GM19240 (cell line): ENCODE data around the gene TAS1R3.

Experiments used
- DNase-seq: peaks from one replicate; pipeline ENCODE4 v3.0.0; 2011; ENCODE audit warnings: low spot score; ENCODE audit not compliant: insufficient read length

Gene TAS1R3

DNA sequence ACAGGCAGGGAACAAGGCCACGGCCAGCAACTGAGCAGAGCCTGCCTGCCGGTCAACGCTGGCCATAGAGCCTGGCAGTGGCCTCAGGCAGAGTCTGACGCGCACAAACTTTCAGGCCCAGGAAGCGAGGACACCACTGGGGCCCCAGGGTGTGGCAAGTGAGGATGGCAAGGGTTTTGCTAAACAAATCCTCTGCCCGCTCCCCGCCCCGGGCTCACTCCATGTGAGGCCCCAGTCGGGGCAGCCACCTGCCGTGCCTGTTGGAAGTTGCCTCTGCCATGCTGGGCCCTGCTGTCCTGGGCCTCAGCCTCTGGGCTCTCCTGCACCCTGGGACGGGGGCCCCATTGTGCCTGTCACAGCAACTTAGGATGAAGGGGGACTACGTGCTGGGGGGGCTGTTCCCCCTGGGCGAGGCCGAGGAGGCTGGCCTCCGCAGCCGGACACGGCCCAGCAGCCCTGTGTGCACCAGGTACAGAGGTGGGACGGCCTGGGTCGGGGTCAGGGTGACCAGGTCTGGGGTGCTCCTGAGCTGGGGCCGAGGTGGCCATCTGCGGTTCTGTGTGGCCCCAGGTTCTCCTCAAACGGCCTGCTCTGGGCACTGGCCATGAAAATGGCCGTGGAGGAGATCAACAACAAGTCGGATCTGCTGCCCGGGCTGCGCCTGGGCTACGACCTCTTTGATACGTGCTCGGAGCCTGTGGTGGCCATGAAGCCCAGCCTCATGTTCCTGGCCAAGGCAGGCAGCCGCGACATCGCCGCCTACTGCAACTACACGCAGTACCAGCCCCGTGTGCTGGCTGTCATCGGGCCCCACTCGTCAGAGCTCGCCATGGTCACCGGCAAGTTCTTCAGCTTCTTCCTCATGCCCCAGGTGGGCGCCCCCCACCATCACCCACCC lies at the start of gene TAS1R3:
Gene TAS1R3 (plus strand): TSS at position 213 of the 898 bp plus-strand sequence. CDS start 66 bp downstream, at position 279.
- DNase-seq: no peak

- DNase-seq: no peak
Measured at GRCh38 chr1:1281533-1282321, 49.4 kb upstream of the TAS1R3 start.

DNA sequence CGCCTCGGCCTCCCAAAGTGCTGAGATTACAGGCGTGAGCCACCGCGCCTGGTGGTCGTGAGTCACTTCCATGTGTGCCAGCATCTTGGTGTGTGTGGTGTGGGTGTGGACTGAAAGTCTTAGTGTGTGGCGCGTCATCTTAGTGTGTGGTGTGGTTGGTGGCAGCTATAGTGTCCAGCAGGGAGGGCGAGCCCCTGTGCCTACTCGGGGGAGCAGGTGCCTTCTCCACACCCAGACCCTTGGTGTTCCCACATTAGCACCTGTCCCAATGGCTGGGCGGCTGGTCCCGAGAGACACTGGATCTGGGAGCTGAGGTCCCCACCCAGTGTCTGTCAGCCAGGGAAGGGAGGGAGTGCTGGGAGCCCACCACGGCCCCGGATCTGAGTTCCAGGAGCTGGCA lies 48.1 kb upstream of the TAS1R3 start:
- no peak for DNase-seq

- no peak for DNase-seq
Measured at GRCh38 chr1:1283821-1284220, 47.3 kb upstream of the TAS1R3 start.

GRCh38 chr1:1284221-1285101 lies 46.6 kb upstream of the TAS1R3 start:
- DNase-seq: no peak

- DNase-seq: no peak
Measured at GRCh38 chr1:1285102-1285571, 45.9 kb upstream of the TAS1R3 start.

DNA sequence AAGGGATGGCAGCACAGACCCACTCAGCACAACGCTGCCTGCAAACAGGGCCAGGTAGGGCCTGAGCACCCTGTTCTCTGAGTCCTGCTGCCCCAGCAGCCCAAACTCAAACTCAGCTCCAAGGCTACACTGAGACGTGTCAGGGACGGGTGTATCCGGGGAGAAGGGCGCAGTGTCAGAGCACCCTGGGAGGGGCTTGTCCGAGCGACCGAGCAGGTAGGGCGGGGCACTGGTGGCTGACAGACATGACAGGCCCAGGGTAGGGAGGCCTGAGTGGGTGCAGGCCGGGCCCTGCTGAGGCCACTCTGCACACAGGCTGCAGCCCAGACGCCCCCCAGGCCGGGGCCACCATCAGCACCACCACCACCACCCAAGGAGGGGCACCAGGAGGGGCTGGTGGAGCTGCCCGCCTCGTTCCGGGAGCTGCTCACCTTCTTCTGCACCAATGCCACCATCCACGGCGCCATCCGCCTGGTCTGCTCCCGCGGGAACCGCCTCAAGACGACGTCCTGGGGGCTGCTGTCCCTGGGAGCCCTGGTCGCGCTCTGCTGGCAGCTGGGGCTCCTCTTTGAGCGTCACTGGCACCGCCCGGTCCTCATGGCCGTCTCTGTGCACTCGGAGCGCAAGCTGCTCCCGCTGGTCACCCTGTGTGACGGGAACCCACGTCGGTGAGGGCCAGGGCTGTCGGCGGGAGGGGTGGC lies 45.3 kb upstream of the TAS1R3 start:
- DNase-seq: no peak

DNA sequence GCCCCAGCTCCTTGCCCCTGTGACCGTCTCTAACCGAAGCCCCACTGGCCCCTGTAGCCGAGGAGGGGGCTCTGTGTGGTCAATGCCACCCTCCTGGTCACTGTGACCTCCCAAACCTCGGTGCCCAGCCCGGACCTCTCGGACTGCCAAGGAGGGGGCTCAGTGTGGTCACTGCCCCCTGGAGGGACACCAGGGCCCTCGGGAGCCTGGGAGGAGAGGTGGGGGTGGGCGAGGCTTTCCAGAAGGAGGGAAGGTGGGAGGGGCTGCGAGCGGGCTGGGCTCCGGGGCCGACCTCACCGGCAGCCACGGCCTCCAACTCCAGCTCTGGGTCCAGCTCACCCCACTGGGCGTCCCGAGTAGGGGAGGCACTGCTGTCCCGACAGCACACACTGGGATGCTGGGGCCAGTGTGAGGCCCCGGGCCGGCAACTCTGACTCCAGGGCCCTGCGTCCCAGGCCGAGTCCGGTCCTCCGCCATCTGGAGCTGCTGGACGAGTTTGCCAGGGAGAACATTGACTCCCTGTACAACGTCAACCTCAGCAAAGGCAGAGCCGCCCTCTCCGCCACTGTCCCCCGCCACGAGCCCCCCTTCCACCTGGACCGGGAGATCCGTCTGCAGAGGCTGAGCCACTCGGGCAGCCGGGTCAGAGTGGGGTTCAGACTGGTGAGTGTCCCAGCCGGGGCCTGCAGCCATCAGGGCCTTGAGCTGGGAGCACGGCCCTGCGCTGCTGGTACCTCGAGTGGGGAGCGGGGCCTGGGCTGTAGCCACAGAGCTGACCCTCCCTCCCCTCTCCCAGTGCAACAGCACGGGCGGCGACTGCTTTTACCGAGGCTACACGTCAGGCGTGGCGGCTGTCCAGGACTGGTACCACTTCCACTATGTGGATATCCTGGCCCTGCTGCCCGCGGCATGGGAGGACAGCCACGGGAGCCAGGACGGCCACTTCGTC lies 44.5 kb upstream of the TAS1R3 start:
- DNase-seq: no peak

GRCh38 chr1:1287288-1288110 lies 43.6 kb upstream of the TAS1R3 start:
- no peak for DNase-seq

DNA sequence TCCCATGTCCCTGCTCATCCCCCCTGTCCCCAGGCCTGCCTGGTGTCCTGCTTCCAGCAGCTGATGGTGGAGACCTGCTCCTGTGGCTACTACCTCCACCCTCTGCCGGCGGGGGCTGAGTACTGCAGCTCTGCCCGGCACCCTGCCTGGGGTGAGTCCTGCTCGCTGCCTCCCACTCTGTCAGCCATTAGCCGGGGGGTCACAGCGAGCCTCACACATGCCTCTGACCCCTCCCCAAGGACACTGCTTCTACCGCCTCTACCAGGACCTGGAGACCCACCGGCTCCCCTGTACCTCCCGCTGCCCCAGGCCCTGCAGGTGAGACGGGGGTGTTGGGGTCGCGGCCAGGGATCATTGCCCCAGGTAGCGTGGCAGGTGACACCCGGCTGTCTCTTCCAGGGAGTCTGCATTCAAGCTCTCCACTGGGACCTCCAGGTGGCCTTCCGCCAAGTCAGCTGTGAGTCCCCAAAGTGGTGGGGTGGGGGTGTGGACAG lies 40.8 kb upstream of the TAS1R3 start:
- peak; percentile 65 for DNase-seq

DNA sequence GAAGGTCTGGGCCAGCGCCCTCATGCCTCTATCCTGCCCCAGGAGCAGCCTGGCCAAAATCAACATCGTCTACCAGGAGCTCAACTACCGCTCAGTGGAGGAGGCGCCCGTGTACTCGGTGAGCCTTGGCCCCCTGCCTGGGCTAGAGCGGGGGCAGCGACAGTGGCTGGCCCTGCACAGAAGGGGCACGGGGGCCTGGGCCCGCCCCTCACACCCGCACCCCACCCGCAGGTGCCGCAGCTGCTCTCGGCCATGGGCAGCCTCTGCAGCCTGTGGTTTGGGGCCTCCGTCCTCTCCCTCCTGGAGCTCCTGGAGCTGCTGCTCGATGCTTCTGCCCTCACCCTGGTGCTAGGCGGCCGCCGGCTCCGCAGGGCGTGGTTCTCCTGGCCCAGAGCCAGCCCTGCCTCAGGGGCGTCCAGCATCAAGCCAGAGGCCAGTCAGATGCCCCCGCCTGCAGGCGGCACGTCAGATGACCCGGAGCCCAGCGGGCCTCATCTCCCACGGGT lies 40.0 kb upstream of the TAS1R3 start:
- no peak for DNase-seq

- DNase-seq: peak; percentile 92
Measured at GRCh38 chr1:1291548-1292441, 39.3 kb upstream of the TAS1R3 start.

GRCh38 chr1:1292442-1292779 lies 38.7 kb upstream of the TAS1R3 start:
- DNase-seq: no peak

- DNase-seq: no peak
Measured at GRCh38 chr1:1292851-1293250, 38.2 kb upstream of the TAS1R3 start.

GRCh38 chr1:1293263-1294249 lies 37.5 kb upstream of the TAS1R3 start:
- DNase-seq: no peak

DNA sequence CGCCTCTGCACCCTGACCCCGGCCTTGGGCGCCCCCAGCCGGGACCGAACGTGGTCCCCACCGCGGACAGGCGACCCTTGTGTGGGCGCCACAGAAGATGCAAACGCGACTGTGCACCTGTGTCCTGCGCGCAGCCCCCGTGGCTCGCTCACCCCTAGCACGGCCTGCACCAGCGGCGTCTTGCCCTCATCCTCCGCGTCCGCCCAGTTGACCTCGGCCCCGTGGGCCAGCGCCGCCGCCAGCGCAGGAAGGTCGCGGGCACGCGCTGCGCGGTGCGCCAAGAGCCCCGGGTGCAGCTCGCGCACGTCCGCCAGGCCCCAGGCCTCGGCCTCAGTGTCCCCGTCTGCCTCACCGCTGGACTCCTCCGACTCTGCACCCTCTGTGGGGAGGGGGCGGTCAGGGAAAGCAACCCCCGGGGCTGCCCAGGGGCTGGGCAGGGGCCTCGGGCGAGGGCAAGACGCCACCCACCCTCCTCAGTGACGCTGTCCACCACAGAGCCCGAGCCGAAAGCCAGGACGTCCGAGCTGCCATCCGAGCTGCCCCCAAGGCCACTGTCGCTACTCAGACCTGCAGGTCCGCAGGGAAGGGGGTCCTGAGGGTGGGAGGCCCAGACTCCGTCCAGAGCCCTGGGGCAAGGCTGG lies 36.7 kb upstream of the TAS1R3 start:
- no peak for DNase-seq
